Endothelial cell of umbilical vein (primary cell): ENCODE results near the gene CDC42SE2. TPM values are rescaled to one million over a fixed set of nuclear protein-coding genes. Genes with fewer than 3 reads are reported as not detected.

Experiments used
- BruUV-seq: library from RNA; stranded (reverse); fragments of 400-500 nt; replicated peaks from 2 replicates; lab custom pipeline; 2021; lab: Mats Ljungman, UMichigan
- CTCF ChIA-PET: fragments of 300-600, 350-600 bp; sonication (Branson Sonifier 250); formaldehyde crosslinking; loops from one replicate; lab custom pipeline; 2021; ENCODE audit warnings: antibody characterized with exemption, inconsistent platforms; lab: Charles Lee
- POLR2A ChIA-PET: fragments of 300-600, 350-600 bp; sonication (Branson Sonifier 250); formaldehyde crosslinking; loops from one replicate; lab custom pipeline; 2021; ENCODE audit warnings: antibody characterized with exemption, inconsistent platforms; lab: Charles Lee
- DNase-seq: peaks from one replicate; pipeline ENCODE4 v3.0.0-alpha.2; 2011; ENCODE audit warnings: low read depth, low spot score
- FAIRE-seq: peaks from 2 replicates; lab custom pipeline; 2011; peaks lifted over from hg19 to GRCh38; lab: Jason Lieb, UNC
- H2AFZ ChIP-seq: 2 replicates; pipeline ENCODE4 v1.6.0; 2012; ENCODE audit warnings: low read depth, low read length, control low read depth, inconsistent platforms
- H3K27ac ChIP-seq: 2 replicates; pipeline ENCODE4 v1.5.1; 2011; ENCODE audit warnings: low read depth, mild to moderate bottlenecking, control low read depth, low read length, moderate library complexity; ENCODE audit not compliant: insufficient read depth
- H3K27me3 ChIP-seq, 2 experiments: 2 replicates each; pipeline versions ENCODE4 v1.6.0 to v1.6.1; 2011; ENCODE audit warnings: low read length in 2 of 2, mixed read lengths in 1 of 2; ENCODE audit not compliant: control insufficient read depth in 2 of 2, insufficient read depth in 2 of 2
- H3K36me3 ChIP-seq, 2 experiments: 2 replicates in 1 of 2; 3 replicates in 1 of 2; pipeline ENCODE4 v1.5.1; 2011; ENCODE audit warnings: low read length in 2 of 2, mild to moderate bottlenecking in 1 of 2, moderate library complexity in 1 of 2; ENCODE audit not compliant: control insufficient read depth in 2 of 2, insufficient read depth in 2 of 2; ENCODE audit errors: extremely low read depth in 1 of 2
- H3K4me1 ChIP-seq: 3 replicates; pipeline ENCODE4 v1.5.1; 2011; ENCODE audit warnings: mild to moderate bottlenecking, low read length; ENCODE audit not compliant: control insufficient read depth, insufficient read depth; ENCODE audit errors: extremely low read depth
- H3K4me2 ChIP-seq: 2 replicates; pipeline ENCODE4 v1.6.1; 2011; ENCODE audit warnings: low read length, control low read depth, mixed read lengths; ENCODE audit not compliant: insufficient read depth
- H3K4me3 ChIP-seq, 3 experiments: fragments of 200-600 bp in 1 of 3; sonication (generic), shearing (Covaris generic) in 1 of 3; replicated peaks in 1 of 3; 2 replicates each; pipeline ENCODE4 v1.5.1; 2011 to 2016; ENCODE audit warnings: control low read depth in 3 of 3, low read length in 3 of 3, mild to moderate bottlenecking in 2 of 3, inconsistent platforms in 1 of 3, low read depth in 1 of 3, moderate library complexity in 1 of 3; ENCODE audit not compliant: insufficient read depth in 1 of 3
- H3K79me2 ChIP-seq: 2 replicates; pipeline ENCODE4 v1.6.0; 2012; ENCODE audit warnings: low read length, inconsistent platforms; ENCODE audit not compliant: control insufficient read depth, insufficient read depth
- H3K9ac ChIP-seq: replicated peaks from 2 replicates; pipeline ENCODE3; 2011; ENCODE audit warnings: low read length, control low read depth; ENCODE audit not compliant: insufficient read depth; ENCODE audit errors: extremely low read depth
- H3K9me1 ChIP-seq: replicated peaks from 3 replicates; pipeline ENCODE4 v1.6.0; 2011; ENCODE audit warnings: mild to moderate bottlenecking, low read length; ENCODE audit not compliant: control insufficient read depth, insufficient read depth; ENCODE audit errors: extremely low read depth
- H3K9me3 ChIP-seq: replicated peaks from 2 replicates; pipeline ENCODE4 v1.5.1; 2012; ENCODE audit warnings: low read length, inconsistent platforms; ENCODE audit not compliant: control insufficient read depth, insufficient read depth
- H4K20me1 ChIP-seq: replicated peaks from 2 replicates; pipeline ENCODE3; 2011; ENCODE audit warnings: mild to moderate bottlenecking, low read length; ENCODE audit not compliant: control insufficient read depth, insufficient read depth; ENCODE audit errors: extremely low read depth
- CTCF ChIP-seq, 2 donors: IDR thresholded peaks; 1 replicate in 1 of 2; 2 replicates in 1 of 2; pipeline ENCODE4 v1.5.1; 2011; ENCODE audit warnings: low read length in 2 of 2, mild to moderate bottlenecking in 2 of 2, moderate library complexity in 2 of 2, control low read depth in 1 of 2, inconsistent platforms in 1 of 2, low read depth in 1 of 2; ENCODE audit not compliant: insufficient read depth in 1 of 2; ENCODE audit errors: extremely low read depth in 1 of 2
- EZH2 ChIP-seq: IDR thresholded peaks from 2 replicates; pipeline ENCODE4 v1.6.1; 2012; ENCODE audit warnings: borderline replicate concordance, low read depth, mild to moderate bottlenecking, moderate library complexity, low read length, inconsistent platforms; ENCODE audit not compliant: severe bottlenecking
- FOS ChIP-seq: IDR thresholded peaks from 2 replicates; pipeline ENCODE4 v1.6.1; 2011; ENCODE audit warnings: mild to moderate bottlenecking, low read length, moderate library complexity, borderline replicate concordance; ENCODE audit not compliant: insufficient read depth
- GATA2 ChIP-seq: IDR thresholded peaks from 2 replicates; pipeline ENCODE4 v1.7.0; 2011; ENCODE audit warnings: low read depth, mild to moderate bottlenecking, moderate library complexity, mixed read lengths, low read length; ENCODE audit not compliant: insufficient read length, insufficient read depth
- JUN ChIP-seq: IDR thresholded peaks from 2 replicates; pipeline ENCODE4 v1.6.1; 2011; ENCODE audit warnings: borderline replicate concordance, low read depth; ENCODE audit not compliant: insufficient read length, insufficient read depth
- MAX ChIP-seq: IDR thresholded peaks from 2 replicates; pipeline ENCODE4 v1.6.1; 2011; ENCODE audit not compliant: insufficient read depth, insufficient read length
- MYC ChIP-seq: IDR thresholded peaks from one replicate; pipeline ENCODE4 v1.6.1; 2011; ENCODE audit warnings: mild to moderate bottlenecking, low read depth, low read length
- POLR2A ChIP-seq: IDR thresholded peaks from 2 replicates; pipeline ENCODE4 v1.6.1; 2012; ENCODE audit warnings: low read depth, mild to moderate bottlenecking, control low read depth, low read length
- POLR2AphosphoS5 ChIP-seq: IDR thresholded peaks from 2 replicates; pipeline ENCODE4 v1.6.1; 2012; ENCODE audit warnings: low read depth, mild to moderate bottlenecking, control low read depth, low read length, moderate library complexity; ENCODE audit not compliant: insufficient read depth
- dilution Hi-C: fragments of 300-500 bp; cut with MboI; formaldehyde crosslinking; loops from one replicate; pipeline ENCODE4 v1.15.0; 2019; ENCODE audit warnings: low sequenced_read_pairs; ENCODE audit not compliant: extremely low pct_ligation_motif_present
- intact Hi-C: fragments of 100-400 bp; cut with micrococcal nuclease; formaldehyde crosslinking; loops from one replicate; pipeline ENCODE4 v1.10.0; 2022
- polyA plus RNA-seq, 4 experiments: library from polyadenylated mRNA; depleted of rRNA in 3 of 4; stranded (reverse) in 3 of 4; unstranded in 1 of 4; fragments of >200 nt; gene quantifications; 2 replicates each; pipeline versions ENCODE4 v1.2.1 to v1.2.3, GENCODE V29; 2011 to 2012; ENCODE audit warnings: missing spikeins in 1 of 4
- total RNA-seq: library from RNA; stranded (reverse); gene quantifications from 2 replicates; pipeline ENCODE4 v1.2.3, GENCODE V29; 2021

The CDC42SE2 gene
- total and polyA plus RNA-seq, 2 donors (not counting 3 experiments of a cell fraction or from before 2014, with no cell fraction given): 14.7 to 21.9 TPM

GRCh38 chr5:131220566-131220965 is 43.3 kb upstream of the CDC42SE2 start:
- H3K9ac ChIP-seq: no peak overlapping the region
- H3K4me3 ChIP-seq: no peak overlapping the region
- H2AFZ ChIP-seq: no peak overlapping the region
- H3K9me1 ChIP-seq: no peaks in the 10 kb centered on the region
- no TSS peak for BruUV-seq
- H3K4me2 ChIP-seq: no peak overlapping the region
- H3K27me3 ChIP-seq: no peaks in the 10 kb centered on the region
- ChIA-PET POLR2A (no interaction called here), CTCF (interaction anchor here (1.4 to 1.6 kb wide), 3 partner anchors 9 to 25 kb away, joined by 3 to 6 read pairs (median 5); no protein-coding TSS in a partner anchor)
- H4K20me1 ChIP-seq: no peaks in the 10 kb centered on the region
- TF ChIP-seq EZH2 (no peak), POLR2A (no peak), POLR2AphosphoS5 (no peak), CTCF (IDR thresholded peaks at IDR 0.05; ENCODE audit: extremely low read depth in 1 of 2, insufficient read depth in 1 of 2, low read depth in 1 of 2, low read length in 2 of 2) (no peak), MAX (no peak), GATA2 (no peak), FOS (no peak), MYC (no peak), JUN (no peak)
- H3K36me3 ChIP-seq: no peaks in the 10 kb centered on the region
- FAIRE-seq (no peak), DNase-seq (no peak)
- H3K79me2 ChIP-seq: no peaks in the 10 kb centered on the region
- H3K27ac ChIP-seq: no peak overlapping the region
- H3K9me3 ChIP-seq: no peaks in the 10 kb centered on the region
- H3K4me1 ChIP-seq: no peaks in the 10 kb centered on the region
- dilution Hi-C loops (no loop called here), intact Hi-C loops (no loop called here)
